HG02870 (cell line): Measurements from ENCODE around the gene MOCOS.

Source experiments
- ATAC-seq: cut with Tn5 transposase; IDR thresholded peaks from one replicate; pipeline ENCODE4 v1.9.1; 2021; ENCODE audit warnings: mild to moderate bottlenecking, moderate library complexity; ENCODE audit not compliant: unreplicated experiment

The MOCOS gene

DNA sequence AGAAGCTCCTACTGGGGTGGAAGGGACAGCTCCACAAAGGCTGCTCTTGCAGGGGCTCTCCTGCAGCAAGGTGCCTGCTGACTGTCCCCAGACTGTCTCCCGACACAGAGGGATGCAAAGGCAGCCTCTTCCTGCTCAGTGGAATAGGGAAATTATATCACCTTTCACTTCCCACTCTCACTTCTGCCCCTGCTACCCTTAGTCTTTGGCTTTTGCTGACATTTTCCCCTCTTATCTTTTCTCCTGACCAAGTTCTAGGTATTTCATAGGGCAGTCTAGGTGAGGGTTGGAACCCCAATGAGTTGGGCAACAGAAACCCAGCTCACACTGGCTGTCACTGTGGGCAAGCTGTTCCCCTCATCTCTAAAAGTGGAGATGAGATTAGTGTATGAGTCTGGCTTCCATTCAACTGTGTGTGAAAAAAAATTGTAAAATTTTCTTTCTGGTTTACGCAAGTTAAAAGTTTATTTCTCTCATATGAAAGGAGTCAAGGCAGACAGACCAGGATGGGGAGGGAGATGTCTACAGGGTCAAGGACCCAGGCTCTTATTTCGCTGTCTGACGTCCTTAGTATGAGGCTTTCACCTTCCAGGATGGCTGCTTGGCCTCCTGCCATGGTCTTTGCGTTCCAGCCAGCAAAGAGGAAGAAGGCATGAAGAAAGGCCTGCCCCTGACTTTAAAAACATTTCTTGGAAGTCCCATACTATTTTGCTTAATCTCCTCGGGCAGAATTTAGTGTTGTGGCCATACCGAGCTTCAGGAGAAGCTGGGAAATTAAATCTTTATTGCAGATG lies 7.5 kb upstream of the MOCOS start:
- ATAC-seq, result no peak

DNA sequence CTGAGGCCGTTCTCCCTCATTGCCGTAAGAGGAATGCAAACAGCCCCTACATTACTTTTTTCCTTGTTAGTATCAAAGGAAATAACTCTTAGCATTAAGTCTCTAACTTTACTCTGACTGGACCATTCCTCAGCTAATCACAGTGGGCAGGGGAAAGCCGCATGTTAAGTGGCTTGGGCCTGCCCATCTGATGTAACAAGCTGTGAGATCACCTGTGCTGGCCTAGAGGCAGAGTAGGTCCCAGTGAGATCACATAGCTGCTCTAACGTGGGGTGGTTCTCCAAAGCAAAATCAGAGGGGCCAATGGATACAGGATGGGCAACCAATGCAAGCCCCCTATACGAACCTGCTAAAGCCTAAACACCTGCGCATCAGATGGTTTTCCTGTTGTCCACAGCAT lies 5.9 kb upstream of the MOCOS start:
- no peak for ATAC-seq

DNA sequence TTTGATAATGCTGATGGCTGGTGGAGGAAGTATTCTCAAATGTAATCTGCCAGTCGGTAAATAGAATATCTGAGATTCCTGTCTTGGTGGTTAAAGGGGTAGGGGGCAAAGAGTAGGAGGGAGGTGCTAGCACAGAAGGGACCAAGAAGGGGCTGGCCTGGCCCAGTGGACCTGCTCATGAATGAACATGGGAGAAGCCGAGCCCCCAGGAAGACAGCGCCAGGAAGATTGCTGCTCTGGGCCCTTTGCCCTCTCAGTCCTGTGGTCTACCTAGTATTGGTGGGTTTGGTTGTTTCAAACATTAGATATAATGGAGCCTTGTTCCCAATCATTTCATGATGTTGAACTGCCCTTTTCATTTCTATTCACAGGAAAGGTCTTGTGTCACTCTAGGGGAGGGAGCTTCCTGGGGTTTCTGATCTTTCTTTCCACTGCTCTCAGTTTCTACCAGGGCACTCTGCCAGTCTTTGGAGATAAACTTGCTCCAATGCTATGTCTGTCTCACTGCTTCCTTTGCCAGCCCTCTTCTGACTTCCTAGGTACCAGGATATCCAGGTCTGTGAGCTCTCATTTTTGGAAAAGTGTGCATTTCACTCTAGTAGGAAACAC lies 5.3 kb upstream of the MOCOS start:
- no peak for ATAC-seq

DNA sequence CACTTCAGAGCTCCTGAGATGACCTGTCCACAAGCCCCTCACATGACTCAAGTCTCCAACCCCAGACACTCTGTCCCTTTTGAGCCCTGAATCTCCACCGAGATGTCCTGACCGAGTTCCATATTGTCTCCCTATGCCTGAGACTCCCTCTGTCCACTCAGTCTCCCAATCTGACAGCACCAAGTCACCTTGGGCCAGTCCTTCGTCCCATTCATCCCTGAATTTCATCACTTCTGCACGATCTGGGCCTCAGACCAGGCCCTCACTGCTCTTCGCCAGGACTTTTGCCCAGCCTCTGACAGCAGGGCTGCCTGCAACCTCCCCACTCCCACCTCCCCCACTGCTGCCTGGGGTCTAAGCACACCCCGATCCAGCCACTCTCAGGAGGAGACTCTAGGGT lies 4.3 kb upstream of the MOCOS start:
- no peak for ATAC-seq

DNA sequence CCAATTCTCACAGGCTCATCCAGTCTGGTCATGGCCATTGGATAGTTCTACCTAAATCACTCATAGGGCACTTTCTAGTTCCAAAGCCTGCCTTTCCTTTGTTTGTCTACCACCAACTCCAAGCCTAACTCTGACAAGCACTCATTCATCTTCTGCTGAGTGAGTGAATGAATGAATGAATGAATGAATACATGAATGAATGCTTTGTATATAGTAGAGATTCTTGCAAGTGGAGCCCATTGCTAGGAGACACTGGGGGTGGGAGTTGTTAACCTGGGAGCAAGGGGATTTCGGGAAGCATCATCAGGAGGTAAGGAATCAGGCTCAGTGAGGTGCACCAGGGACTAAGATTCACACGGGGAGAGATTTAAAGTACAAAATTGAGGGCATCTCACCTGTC lies 3.3 kb upstream of the MOCOS start:
- no peak for ATAC-seq

DNA sequence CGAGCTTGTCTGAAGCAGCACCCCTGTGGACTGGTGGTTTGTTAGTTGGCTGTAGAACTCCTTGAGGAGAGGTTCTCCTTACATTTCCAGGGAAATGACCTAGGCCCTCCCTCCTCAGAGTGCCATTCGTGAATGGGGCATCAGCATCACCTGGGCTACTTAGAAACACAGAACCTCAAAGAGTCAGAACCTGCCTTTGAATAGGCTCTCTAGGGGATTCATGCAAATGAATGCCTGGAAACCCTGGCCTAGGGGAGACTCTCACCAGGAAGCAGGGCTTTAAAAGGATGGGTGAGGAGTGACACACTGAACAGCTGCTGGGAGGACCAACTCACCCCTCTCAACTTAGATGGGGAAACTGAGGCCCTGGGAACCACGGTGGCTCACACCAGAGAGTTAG lies 2.1 kb upstream of the MOCOS start:
- no peak for ATAC-seq

DNA sequence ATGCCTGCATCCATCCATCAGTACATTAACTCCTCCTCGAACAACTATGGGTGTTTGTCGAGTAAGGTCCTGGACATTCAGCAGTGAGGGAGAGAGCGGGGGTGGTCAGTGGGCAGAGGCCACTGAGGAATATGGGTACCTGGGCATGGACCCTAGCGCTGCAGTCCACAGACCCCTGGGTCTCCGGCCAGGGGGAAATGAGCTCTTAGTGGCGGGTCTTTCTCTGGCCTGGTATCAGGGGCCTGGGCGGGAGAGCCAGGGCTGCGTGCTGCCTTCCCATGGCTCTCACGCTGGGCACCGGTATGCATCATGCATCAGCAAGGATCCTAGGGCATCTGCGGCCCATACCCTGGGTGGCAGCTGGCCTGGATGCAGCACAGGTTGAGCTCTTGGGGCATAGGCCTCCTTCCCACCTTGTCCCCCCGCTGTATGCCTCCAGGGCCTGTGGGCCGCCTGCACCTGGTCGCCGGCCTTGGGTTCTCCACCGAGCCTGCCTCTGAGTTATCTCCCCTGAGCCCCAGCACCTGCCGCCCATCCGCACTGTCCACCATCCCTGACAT lies 1.3 kb upstream of the MOCOS start:
- no peak for ATAC-seq

DNA sequence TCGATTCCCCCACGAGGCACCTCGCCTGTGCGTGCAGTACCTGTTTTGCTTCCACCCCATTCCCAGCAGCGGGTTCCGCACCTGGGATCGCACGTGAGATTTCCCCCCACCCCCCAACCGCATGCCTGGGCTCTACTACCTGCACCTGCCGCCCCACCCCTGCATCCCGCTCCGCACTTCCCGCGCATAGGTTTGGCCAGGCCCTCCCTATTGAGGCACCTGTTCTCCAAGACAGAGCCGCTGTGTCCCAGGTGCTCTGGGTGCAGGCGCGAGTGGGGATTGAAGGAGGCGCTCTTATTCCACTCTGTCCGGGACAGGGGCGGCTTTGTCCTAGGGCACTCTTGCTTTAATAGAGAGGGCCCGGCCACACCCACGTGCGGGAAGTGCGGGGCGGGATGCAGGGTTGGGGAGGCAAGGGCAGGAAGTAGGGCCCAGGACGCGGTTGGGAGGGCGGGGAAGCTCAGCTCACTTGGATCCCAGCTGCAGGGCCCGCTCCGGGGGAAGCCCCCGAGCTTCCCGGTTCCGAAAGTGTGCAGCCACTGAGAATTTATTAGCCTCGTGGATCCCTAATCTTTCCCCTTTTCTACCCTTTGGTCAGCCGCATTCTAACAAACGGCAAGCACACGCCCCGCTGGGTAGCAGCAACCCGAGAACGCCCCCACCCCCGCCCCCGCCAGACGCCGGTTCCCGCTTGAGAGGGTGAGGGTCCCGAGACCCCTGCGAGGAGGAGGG lies 670 bp upstream of the MOCOS start:
- no peak for ATAC-seq

DNA sequence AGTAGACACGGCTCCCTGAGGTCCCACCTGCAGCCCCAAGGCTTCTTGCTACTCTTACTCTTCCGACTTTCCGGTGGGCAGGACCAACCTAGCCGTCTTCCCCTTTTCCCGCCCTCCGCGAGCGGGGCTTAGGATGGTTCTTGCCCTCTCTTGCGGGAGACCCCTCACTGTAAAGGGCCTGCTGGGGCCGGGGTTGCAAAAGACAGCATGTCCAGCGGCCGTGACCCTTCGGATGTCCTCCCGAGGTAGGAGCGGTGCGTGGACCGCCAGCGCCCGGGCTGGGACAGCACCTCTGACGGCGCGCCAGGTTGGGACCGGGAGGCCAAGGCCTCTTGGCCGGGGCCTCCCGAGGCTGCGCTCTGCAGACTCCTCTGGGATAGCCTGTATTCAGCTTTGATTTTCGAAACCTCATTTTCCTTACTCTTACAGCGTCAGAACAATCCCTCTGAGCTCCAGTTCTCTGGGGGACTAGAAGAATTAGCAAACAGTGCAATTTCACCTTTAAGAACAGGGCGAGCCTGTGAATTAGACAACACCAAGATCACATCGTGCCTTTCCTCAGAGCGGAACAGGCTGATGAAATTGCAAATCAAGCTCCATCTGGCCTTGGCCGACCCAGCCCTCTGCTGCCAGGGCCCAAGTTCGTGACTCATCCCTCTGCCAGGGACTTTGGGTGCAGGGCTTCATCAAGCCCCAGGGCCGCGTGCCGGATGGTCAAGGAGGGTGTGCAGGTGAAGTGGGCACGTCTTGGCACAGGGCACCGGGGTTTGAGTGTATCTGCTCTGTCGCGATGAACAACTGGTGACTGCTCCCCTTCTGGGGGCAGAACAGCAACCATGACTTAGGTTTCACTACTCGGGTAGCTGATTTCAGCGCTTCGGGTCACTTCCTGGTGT lies 777 bp downstream of the MOCOS start:
- no peak for ATAC-seq

DNA sequence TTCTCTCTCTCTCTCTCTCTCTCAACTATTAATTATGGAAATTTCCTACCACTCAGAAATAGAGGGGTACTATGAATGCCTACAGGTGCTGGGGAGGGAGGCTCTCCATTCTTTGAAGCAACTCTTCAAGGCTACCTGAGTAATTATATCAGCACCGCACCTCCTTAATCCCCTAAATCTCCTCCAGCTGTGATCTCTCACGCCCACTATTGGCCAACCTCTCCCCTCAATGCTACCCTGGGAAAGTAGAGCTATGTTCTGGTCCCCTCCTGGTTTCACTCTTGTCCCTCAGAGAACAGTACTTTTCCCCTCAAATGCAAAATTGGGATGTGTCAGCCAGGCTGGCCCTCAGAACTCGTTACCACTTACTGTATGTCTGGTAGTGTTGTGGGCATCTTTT lies 1.6 kb downstream of the MOCOS start:
- no peak for ATAC-seq

DNA sequence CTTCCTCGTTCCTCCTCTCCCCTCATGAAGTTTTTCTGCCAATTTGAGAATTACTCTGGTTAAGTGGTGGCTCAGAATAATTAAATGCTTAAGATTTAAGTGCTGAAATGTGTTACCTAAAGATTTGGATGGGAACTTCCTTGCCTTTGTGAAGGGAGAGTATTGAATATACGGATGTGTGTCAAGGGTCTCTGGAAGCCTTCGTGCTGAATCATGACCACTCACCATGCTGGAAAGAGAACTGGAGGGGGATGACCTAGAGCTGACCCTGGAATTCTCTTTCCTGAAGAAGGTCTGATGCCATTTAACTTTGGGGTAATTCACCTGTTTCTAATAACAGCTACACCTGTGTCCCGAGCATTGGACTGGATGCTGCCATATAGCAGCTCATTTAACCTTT lies 2.2 kb downstream of the MOCOS start:
- ATAC-seq, result no peak

DNA sequence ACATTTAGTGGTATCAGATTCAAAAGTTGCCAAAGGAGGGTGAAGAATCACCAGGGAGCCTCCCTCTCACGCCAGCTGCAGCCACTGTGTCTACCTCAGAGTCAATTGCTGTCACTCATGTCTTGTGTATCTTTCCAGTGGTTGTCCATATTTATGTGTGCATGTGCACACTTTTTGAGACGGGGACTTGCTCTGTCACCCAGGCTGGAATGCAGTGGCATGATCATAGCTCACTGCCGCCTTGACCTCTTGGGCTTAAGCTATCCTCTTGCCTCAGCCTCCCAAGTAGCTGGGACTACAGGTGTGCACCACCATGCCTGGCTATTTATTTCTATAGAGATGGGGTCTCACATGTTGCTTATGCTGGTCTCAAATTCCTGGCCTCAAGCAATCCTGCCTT lies 4.0 kb downstream of the MOCOS start:
- no peak for ATAC-seq

DNA sequence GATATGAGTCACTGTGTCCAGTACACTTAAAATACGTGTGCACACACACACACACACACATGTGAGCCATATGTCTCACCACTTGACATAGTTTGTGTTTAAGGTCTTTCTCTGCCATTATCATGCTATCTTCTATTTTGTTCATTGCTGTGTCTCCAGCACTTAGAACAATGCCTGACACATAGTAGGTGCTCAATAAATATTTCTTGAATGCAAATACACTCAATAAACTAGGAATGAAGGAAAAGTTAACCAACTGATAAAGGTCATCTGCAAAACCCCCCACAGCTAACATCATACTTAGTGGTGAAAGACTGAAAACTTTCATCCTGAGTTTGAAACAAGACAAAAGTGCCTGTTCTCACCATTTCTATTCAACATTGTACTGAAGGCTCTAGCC lies 4.4 kb downstream of the MOCOS start:
- no peak for ATAC-seq

DNA sequence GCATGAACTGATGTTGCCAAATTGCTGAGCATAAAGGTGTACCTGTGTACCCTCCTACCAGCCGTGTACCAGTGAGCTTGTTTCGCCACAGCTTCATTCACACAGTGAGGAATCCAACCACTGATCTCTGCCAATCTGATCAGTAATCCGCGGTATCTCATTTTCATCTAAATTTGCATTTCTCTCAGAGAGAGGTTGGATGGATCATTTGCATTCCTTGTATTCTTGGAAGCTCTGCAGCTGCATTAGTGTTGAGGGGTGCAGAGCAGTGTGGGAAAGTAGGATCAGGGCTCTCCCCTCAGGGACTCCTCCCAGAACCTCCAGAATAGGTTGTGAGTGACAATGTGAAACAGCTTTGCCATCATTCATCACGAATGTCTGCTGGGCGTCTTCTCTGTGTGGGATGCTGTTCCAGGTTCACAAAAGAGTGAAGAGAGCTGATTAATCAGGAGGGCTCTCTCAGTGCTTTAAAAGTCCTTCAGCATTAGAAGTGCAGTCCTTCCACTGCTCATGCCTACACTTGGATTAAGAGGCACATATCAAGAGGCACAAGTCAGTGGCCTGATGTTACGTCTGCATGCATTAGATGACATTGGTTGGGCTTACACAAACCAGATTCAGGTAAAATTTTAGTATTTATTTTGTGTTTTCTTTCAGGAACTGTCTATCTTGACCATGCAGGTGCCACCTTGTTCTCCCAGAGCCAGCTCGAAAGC lies 7.5 kb downstream of the MOCOS start:
- no peak for ATAC-seq

DNA sequence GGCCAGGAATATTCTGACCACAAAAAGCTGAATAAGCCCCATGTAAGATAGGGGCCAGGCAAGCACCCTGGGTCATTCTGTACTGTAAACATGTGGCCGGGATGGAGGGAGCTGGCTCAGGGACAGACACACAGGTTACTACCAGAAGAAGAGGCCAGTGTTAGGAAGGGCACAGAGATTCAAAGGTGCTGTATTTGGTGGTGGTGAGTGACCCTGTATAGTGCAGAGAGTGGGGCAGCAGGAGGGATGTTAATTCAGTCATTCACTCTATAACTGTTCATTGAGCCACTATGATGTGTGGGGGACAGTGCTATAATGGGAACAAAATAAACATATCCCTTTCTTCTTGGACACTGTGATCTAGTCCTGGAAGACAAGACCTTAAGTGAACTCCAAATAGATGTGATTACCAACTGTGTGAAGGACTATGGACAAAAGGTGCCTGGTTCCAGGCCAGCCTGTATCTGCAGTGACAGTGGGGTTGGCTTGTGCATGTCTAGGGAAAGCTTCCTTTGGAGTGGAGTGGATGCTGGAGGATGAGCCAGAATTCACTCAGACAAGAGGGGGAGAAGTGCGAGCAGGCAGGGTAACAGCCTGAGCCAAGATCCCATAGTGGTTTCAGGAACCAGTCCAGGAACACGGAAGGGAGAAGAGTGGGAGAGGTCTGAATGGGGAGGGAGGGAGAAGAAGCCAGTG lies 8.3 kb downstream of the MOCOS start:
- no peak for ATAC-seq

DNA sequence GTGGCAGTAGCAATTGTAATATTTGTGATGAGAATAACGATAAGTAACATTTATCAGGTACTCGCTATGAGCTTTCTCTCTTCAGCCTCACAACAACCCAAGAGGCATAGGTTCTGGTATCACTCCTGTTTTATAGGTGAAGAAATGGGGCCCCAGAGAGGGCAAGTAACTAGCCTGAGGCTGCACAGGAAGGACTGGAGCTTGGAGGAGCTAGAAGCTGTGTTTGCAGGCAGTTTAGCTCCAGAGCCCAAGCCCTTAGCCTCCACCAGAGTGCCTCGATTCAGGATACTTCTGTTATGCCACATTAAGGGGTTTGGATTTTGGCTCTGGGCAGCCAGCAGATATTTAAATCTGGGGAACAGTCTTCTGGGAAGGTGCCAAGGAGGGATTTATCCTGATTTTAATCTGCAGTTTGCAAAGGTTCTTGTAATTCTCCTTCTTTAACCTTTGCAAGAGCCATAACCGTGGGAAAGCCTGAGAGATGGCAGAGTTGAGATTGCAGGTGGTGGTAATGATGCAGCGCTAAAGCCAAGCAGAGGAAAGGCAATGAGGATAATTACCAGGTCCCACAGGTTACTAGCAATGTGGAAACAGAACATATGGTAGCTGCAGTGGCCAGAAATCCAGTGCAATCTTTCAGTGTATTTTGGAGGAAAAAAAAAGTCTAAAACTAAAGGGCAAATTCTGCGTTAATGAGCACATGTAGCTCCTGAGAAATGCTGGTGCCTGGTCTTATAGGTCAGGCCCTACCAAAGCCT lies 9.1 kb downstream of the MOCOS start:
- no peak for ATAC-seq

DNA sequence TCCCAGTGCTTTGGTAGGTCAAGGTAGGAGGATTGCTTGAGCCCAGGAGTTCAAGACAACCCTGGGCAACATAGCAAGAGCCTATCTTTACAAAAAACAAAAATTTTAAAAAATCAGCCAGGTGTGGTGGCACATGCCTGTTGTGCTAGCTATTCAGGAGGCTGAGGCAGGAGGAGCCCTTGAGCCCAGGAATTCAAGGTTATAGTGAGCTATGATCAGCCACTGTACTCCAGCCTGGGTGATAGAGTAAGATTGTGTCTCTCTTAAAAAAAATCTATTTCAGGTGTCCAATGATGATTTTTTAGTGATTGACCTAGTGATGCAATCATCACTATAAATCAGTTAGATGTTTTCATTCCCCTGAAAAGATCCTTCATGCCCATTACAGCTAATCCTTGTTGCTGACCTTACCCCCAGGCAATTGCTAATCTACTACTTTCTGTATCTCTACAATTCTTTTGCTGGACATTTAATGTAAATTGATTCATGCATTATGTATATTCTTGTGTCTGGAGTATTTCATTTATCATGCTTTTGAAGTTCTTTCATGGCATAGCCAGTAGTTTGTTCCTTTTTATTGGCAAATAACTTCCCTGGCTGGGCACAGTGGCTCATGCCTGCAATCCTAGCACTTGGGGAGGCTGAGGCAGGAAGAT lies 10.3 kb downstream of the MOCOS start:
- no peak for ATAC-seq

DNA sequence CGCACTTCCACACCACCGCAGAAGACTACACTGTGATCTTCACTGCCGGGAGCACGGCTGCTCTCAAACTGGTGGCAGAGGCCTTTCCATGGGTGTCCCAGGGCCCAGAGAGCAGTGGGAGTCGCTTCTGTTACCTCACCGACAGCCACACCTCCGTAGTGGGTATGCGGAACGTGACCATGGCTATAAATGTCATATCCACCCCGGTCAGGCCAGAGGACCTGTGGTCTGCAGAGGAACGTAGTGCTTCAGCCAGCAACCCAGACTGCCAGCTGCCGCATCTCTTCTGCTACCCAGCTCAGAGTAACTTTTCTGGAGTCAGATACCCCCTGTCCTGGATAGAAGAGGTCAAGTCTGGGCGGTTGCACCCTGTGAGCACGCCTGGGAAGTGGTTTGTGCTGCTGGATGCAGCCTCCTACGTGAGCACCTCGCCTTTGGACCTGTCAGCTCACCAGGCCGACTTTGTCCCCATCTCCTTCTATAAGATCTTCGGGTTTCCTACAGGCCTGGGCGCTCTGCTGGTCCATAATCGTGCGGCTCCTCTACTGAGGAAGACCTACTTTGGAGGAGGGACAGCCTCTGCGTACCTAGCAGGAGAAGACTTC lies 12.5 kb downstream of the MOCOS start:
- ATAC-seq, result no peak
